ENCODE measurements around the gene SEMA4C.

The SEMA4C gene

DNA sequence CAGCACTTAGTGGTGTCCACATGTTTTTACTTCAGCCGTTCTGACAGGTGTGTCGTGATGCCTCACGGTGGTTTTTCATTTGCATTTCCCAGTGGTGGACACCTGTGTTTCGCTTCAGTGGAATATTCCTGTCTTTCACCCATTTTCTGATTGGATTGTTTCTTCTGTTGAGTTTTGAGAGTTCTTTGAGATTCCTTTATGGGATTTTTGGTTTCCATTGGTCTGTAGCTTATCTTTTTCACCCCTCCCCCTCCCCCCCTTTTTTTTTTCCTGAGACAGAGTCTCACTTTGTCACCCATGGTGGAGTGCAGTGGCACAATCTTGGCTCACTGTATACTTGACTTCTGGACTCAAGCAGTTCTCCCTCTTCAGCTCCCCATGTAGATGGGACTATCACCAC lies 34.0 kb downstream of the SEMA4C start:
- TF ChIP-seq ZFX (IDR thresholded peaks at IDR 0.05), result no peak
- TF ChIP-seq CTCF (conservative IDR thresholded peaks at IDR 0.05), result no peak
- no peak overlapping the region for H3K27ac ChIP-seq

DNA sequence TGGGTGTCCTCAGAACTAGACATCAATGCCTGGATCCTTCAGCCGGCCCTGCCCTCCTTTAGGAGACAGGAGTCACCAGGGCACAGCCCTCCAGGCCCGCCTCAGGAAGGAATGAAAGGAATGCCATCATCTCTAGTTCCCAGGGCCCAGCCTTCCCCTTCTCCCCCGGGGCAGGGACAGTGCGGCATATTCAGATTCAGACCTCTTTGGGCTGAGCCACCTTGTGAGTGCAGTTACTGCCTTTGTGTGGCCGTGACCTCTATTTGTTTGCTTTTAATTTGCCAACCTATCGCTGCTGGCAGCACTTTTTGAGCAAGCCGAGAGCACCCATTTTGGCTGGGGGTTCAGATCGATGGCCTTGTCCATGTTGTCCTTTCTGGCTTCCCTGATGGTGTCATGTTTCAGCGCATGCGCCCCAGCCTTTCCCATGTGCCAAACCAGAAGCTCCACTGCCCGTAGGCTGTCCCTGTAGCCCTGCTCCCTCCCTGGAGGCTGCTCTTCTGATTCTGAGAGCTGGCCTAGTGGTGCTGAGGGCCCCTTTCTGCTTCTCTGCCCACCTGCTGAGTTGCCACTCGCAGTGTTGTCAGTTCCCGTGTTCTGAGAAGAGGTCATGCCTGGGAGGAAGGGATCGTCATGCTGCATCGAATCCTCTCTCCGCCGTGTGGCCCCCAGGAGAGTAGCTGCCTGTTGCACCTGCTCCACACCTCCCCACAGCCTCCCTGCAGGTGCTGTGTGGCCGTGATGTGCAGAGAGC lies 36.9 kb downstream of the SEMA4C start:
- H3K27ac ChIP-seq, result peak overlapping the region; percentile 65
- TF ChIP-seq ZFX (IDR thresholded peaks at IDR 0.05) (no peak), CTCF (conservative IDR thresholded peaks at IDR 0.05) (no peak)

GRCh38 chr2:96832408-96832753 lies 37.5 kb downstream of the SEMA4C start:
- H3K27ac ChIP-seq, result peak overlapping the region; percentile 65
- TF ChIP-seq ZFX (IDR thresholded peaks at IDR 0.05), result no peak
- no peak for TF ChIP-seq CTCF (conservative IDR thresholded peaks at IDR 0.05)

DNA sequence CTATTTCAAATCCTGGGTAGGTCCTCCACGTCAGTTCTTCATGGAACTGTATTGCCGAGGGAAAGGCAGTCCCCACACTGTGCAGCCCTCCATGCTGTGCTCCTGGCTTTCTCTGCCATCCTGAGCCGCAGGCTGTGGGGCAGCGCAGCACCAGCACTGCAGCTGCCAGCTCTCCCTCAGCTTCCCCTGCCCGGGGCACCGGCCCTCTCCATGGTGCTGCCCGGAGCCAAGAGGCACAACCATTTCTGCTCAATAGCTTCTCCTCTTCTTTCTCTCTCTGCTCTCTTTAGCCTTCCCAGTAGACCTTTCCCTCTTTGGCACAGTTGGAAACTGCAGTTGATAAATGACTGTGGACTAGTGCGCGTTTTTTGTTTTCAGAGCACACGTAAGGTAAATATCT lies 38.2 kb downstream of the SEMA4C start:
- H3K27ac ChIP-seq, result no peak overlapping the region; the same call in 1 of the 2 replicates
- no peak for TF ChIP-seq CTCF (conservative IDR thresholded peaks at IDR 0.05)
- no peak for TF ChIP-seq ZFX (IDR thresholded peaks at IDR 0.05)

- TF ChIP-seq CTCF (conservative IDR thresholded peaks at IDR 0.05) (no peak), ZFX (IDR thresholded peaks at IDR 0.05) (no peak)
- no peak overlapping the region for H3K27ac ChIP-seq
These were observed 39.8 kb downstream of the SEMA4C start for GRCh38 chr2:96830044-96830562.

- no peak for TF ChIP-seq ZFX (IDR thresholded peaks at IDR 0.05)
- TF ChIP-seq CTCF (conservative IDR thresholded peaks at IDR 0.05), result no peak
- H3K27ac ChIP-seq, result no peak overlapping the region
These were observed 41.0 kb downstream of the SEMA4C start for GRCh38 chr2:96828874-96829273.

DNA sequence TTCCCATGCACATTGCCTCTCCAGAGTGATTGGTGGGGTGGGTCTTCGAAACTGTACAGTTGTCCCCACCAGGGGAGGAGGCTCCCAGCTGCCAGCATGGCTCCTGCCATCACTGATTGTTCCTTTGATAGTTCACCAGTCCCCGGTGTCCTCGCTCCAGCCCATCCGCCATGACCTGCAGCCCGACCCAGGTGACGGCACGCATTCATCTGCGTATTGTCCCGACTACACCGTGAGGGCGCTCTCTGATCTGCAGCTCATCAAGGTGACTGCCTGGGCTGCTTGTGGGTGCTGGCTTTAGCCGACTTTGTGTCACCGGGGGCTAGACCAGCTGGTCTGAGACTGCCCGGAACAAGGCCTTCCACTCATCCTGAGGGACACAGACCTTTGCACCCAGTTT lies 41.4 kb downstream of the SEMA4C start:
- no peak for TF ChIP-seq ZFX (IDR thresholded peaks at IDR 0.05)
- TF ChIP-seq CTCF (conservative IDR thresholded peaks at IDR 0.05), result no peak
- H3K27ac ChIP-seq, result no peak overlapping the region

Data from C4-2B (cell line).